ENCODE measurements around the gene EXOC1L. TPM values are rescaled to one million over a fixed set of nuclear protein-coding genes. Genes with fewer than 3 reads are reported as not detected.

EXOC1L gene
- total RNA-seq, 2 experiments from 2014 or later, result not detected

Other genes with a start within 250 kb of the EXOC1L start
- gene PDCL2, start 227.5 kb upstream of the EXOC1L start, total RNA-seq, result not detected
- gene NMU, start 183.5 kb upstream of the EXOC1L start, total RNA-seq, result not detected
- gene EXOC1, start 33.9 kb downstream of the EXOC1L start, total RNA-seq, result 10 to 100 TPM; 22.8 to 23.3 TPM
- 10 to 100 TPM; 16.4 to 17.0 TPM for gene CEP135, start 129.2 kb downstream of the EXOC1L start, total RNA-seq

All from activated CD8-positive, alpha-beta T cell treated with anti-CD3 and anti-CD28 coated beads, Interleukin-2, amount 10 ng/mL, durations not matched to agents 7 days and 5 days (primary cell).